ENCODE data around the gene INAFM2.

DNA sequence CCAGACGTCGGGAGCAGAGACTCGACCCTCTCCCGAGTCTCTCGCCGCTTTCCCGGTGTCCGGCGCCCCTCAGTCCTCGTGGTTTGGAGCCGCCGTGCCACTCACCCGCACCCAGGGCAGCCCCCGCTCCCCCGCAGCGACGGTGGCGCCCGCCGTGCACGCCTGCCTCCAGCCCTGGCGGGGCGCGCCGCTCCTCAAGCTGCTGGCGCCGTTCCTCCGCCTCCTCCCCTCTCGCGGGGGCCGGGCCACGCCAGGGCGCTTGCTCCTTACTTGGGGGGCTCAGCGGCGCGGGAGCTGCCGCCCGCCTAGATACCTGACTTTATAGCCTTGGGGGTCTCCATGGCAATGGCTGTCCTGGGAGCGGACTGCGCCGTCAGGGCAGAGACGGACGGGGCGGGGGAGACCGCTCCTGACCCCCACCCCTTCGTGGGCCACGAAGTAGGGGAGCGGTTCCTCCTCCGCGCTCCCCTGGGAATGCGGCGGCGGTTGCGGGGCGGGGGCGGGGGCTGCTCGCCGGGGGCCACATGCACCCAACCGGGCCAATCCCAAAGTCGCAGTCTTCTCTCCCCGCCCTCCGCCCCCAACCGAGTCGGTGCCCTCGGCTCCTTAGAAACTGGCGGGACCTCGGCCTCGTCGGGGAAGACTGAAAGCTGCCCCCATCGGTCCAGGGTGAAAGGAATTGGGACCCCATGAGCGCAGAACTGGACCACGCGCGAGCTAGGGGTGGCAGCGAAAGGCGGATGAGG, 40.5 kb upstream of the INAFM2 start, which contains the start of gene ANKRD63:
- no peak for TF ChIP-seq FOXA1 (IDR thresholded peaks at IDR 0.05)
- TF ChIP-seq TAF1 (conservative IDR thresholded peaks at IDR 0.05): no peak
- no peak for TF ChIP-seq RAD21 (IDR thresholded peaks at IDR 0.05)
- TF ChIP-seq, protein P1, sequence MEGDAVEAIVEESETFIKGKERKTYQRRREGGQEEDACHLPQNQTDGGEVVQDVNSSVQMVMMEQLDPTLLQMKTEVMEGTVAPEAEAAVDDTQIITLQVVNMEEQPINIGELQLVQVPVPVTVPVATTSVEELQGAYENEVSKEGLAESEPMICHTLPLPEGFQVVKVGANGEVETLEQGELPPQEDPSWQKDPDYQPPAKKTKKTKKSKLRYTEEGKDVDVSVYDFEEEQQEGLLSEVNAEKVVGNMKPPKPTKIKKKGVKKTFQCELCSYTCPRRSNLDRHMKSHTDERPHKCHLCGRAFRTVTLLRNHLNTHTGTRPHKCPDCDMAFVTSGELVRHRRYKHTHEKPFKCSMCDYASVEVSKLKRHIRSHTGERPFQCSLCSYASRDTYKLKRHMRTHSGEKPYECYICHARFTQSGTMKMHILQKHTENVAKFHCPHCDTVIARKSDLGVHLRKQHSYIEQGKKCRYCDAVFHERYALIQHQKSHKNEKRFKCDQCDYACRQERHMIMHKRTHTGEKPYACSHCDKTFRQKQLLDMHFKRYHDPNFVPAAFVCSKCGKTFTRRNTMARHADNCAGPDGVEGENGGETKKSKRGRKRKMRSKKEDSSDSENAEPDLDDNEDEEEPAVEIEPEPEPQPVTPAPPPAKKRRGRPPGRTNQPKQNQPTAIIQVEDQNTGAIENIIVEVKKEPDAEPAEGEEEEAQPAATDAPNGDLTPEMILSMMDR (IDR thresholded peaks at IDR 0.05; ENCODE audit: low read depth, low read length, missing input control): no peak
- TF ChIP-seq EGR1 (IDR thresholded peaks at IDR 0.05; ENCODE audit: low read depth in 2 of 2): no peak
- TF ChIP-seq, protein P2, sequence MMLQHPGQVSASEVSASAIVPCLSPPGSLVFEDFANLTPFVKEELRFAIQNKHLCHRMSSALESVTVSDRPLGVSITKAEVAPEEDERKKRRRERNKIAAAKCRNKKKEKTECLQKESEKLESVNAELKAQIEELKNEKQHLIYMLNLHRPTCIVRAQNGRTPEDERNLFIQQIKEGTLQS (IDR thresholded peaks at IDR 0.05): no peak
- TF ChIP-seq, protein P3, sequence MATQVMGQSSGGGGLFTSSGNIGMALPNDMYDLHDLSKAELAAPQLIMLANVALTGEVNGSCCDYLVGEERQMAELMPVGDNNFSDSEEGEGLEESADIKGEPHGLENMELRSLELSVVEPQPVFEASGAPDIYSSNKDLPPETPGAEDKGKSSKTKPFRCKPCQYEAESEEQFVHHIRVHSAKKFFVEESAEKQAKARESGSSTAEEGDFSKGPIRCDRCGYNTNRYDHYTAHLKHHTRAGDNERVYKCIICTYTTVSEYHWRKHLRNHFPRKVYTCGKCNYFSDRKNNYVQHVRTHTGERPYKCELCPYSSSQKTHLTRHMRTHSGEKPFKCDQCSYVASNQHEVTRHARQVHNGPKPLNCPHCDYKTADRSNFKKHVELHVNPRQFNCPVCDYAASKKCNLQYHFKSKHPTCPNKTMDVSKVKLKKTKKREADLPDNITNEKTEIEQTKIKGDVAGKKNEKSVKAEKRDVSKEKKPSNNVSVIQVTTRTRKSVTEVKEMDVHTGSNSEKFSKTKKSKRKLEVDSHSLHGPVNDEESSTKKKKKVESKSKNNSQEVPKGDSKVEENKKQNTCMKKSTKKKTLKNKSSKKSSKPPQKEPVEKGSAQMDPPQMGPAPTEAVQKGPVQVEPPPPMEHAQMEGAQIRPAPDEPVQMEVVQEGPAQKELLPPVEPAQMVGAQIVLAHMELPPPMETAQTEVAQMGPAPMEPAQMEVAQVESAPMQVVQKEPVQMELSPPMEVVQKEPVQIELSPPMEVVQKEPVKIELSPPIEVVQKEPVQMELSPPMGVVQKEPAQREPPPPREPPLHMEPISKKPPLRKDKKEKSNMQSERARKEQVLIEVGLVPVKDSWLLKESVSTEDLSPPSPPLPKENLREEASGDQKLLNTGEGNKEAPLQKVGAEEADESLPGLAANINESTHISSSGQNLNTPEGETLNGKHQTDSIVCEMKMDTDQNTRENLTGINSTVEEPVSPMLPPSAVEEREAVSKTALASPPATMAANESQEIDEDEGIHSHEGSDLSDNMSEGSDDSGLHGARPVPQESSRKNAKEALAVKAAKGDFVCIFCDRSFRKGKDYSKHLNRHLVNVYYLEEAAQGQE (IDR thresholded peaks at IDR 0.05): no peak
- no peak for TF ChIP-seq JUND (IDR thresholded peaks at IDR 0.05)
- no peak for TF ChIP-seq SP1 (IDR thresholded peaks at IDR 0.05)
- TF ChIP-seq, protein P4, sequence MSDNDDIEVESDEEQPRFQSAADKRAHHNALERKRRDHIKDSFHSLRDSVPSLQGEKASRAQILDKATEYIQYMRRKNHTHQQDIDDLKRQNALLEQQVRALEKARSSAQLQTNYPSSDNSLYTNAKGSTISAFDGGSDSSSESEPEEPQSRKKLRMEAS (IDR thresholded peaks at IDR 0.05): no peak

Data from liver (tissue), 3 donors.